K562 (cell line): ENCODE results near the gene YOD1. TPM values are rescaled to one million over a fixed set of nuclear protein-coding genes. Genes with fewer than 3 reads are reported as not detected.

Experiments used
- BACH1 ChIP-seq: fragments of 200-800 bp; sonication (Bioruptor generic); IDR thresholded peaks from 2 replicates; pipeline ENCODE4 v1.6.1; 2016; ENCODE audit warnings: missing genetic modification characterization, missing compliant biosample characterization
- CBX8 ChIP-seq: fragments of 200-600 bp; sonication (generic); IDR thresholded peaks from 2 replicates; pipeline ENCODE4 v1.6.1; 2012; ENCODE audit warnings: borderline replicate concordance, mixed run types, low read depth, mild to moderate bottlenecking, moderate library complexity, mixed read lengths, low read length, control low read depth, inconsistent platforms; ENCODE audit not compliant: poor library complexity, severe bottlenecking; ENCODE audit errors: extremely low read depth
- CCNT2 ChIP-seq: IDR thresholded peaks from 2 replicates; pipeline ENCODE4 v1.6.1; 2011; ENCODE audit warnings: borderline replicate concordance, low read depth, mild to moderate bottlenecking, moderate library complexity, mixed read lengths, low read length; ENCODE audit not compliant: insufficient read length; ENCODE audit errors: extremely low read depth
- E2F3 ChIP-seq: fragments of 250-450 bp; sonication (Bioruptor Pico); IDR thresholded peaks from 2 replicates; pipeline ENCODE4 v1.4.0; 2020; ENCODE audit warnings: mild to moderate bottlenecking
- E2F8 ChIP-seq: fragments of 450-650 bp; IDR thresholded peaks from 2 replicates; pipeline ENCODE4 v1.7.1; 2018; ENCODE audit warnings: mild to moderate bottlenecking, low read depth; ENCODE audit not compliant: partially characterized antibody
- ETV6 ChIP-seq, 3 experiments: fragments of 150-350 bp in 1 of 3; sonication (generic) in 1 of 3; formaldehyde crosslinking in 1 of 3; IDR thresholded peaks; 2 replicates each; pipeline versions ENCODE4 v1.6.1 to v1.8.0; 2014 to 2022; ENCODE audit warnings: borderline replicate concordance in 2 of 3, low read depth in 2 of 3, antibody characterized with exemption in 1 of 3, low read length in 1 of 3, mild to moderate bottlenecking in 1 of 3, missing genetic modification reagents in 1 of 3
- FOS ChIP-seq: IDR thresholded peaks from 3 replicates; pipeline ENCODE4 v1.6.1; 2011; ENCODE audit not compliant: insufficient read length; ENCODE audit errors: extremely low read depth
- GABPA ChIP-seq: fragments of 200-800 bp; sonication (Bioruptor generic); conservative IDR thresholded peaks from 2 replicates; pipeline ENCODE4 v1.6.1; 2016; ENCODE audit warnings: low read depth, missing genetic modification characterization, missing compliant biosample characterization
- POLR2AphosphoS2 ChIP-seq: IDR thresholded peaks from 2 replicates; pipeline ENCODE4 v1.6.1; 2012; ENCODE audit warnings: low read length, improper control_type of control experiment
- PTTG1 ChIP-seq: fragments of 450-650 bp; IDR thresholded peaks from 2 replicates; pipeline ENCODE4 v1.6.1; 2016; ENCODE audit warnings: low read depth, mild to moderate bottlenecking, missing genetic modification characterization, missing compliant biosample characterization
- ZNF699 ChIP-seq: fragments of 250-450 bp; sonication (Bioruptor Pico); IDR thresholded peaks from 2 replicates; pipeline ENCODE4 v1.8.0; 2021; ENCODE audit warnings: mild to moderate bottlenecking, moderate library complexity; ENCODE audit not compliant: insufficient replicate concordance
- polyA plus RNA-seq, 8 experiments: library from polyadenylated mRNA; depleted of rRNA in 4 of 8; stranded (reverse) in 5 of 8; unstranded in 3 of 8; fragments of >200 nt; fragmentation: Nextera tagmentation in 2 of 8; fragmentation: Illumina TruSeq in 1 of 8; extraction: Ambion mirVana in 2 of 8; extraction: Trizol in 1 of 8; gene quantifications; 2 replicates each; pipeline versions ENCODE4 v1.2.1 to v1.2.3, GENCODE V29; 2011 to 2014; ENCODE audit warnings: inconsistent platforms in 1 of 8, missing spikeins in 1 of 8
- total RNA-seq, 7 experiments: library from RNA; depleted of rRNA in 6 of 7; stranded (reverse); fragments of >200 nt in 6 of 7; fragmentation: Illumina TruSeq in 2 of 7; extraction: Trizol in 2 of 7; gene quantifications; 2 replicates each; pipeline versions ENCODE4 v1.2.1 to v1.2.3, GENCODE V29; 2011 to 2021; ENCODE audit warnings: low replicate concordance in 1 of 7
- TF ChIP-seq, protein P1 (sequence below), 2 experiments: fragments of 450-650 bp in 1 of 2; sonication (generic) in 1 of 2; formaldehyde crosslinking in 1 of 2; IDR thresholded peaks; 2 replicates each; pipeline versions ENCODE4 v1.7.1 to v1.9.0; 2016 to 2022; ENCODE audit warnings: inconsistent platforms in 1 of 2, mild to moderate bottlenecking in 1 of 2, missing genetic modification reagents in 1 of 2

Gene YOD1
- total and polyA plus RNA-seq, 9 of the 15 experiments (the other 6 are each of a cell fraction or from before 2014, with no cell fraction given): 18.2 to 78.1 (median 46.9) TPM

DNA sequence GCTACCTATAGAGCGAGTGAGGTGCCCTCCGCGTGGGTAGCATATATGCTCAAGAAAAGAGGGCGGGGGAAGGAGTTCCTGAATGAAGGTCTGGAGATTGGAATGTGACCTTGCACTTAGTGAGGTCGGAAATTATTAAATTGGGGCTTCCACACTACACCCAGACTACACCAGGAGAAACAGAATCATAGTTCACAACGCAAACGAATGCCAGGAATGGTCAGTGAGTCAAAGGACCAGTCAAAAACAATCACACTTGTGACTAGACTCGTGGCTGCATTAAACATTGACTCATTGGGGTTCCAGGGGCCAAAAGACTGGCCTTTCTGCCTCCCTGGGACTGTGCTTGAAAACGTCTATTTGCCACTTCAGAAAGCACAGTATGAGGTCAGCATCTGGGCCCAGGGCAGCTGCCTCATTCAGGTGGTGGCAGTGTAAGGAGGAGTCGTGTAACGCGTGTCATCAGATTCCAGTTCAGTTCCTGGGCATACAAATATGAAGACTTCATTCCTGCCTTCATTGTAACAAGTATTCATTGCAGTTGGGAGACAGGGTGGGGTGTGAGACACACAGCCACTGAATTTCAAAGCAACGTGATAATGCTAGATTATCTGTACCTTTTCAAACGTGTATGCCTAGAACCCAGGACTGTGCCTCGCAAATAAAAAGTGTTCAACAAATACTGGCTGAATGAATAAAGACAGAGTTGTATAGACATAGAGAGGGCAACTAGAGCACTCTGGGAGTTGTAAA is at the start of gene YOD1 (continued):
- TF ChIP-seq FOS: no peak
- peak; percentile 57; the same call in 1 of the 2 replicates for TF ChIP-seq BACH1
- no peak for TF ChIP-seq ETV6 (IDR thresholded peaks at IDR 0.05; ENCODE audit: borderline replicate concordance in 1 of 2, low read depth in 2 of 2, low read length in 1 of 2)
- TF ChIP-seq ETV6 (CRISPR knock-in tag; IDR thresholded peaks at IDR 0.05; ENCODE audit: borderline replicate concordance): no peak
- TF ChIP-seq GABPA (tag): peak; percentile 34; the same call in 1 of the 2 replicates
- no peak for TF ChIP-seq PTTG1 (tag)
- TF ChIP-seq E2F3 (CRISPR knock-in tag): peak; percentile 24; the same call in 1 of the 2 replicates
- TF ChIP-seq CBX8: no peak
- no peak for TF ChIP-seq ZNF699 (CRISPR knock-in tag)
- no peak for TF ChIP-seq E2F8
- TF ChIP-seq, protein P1, sequence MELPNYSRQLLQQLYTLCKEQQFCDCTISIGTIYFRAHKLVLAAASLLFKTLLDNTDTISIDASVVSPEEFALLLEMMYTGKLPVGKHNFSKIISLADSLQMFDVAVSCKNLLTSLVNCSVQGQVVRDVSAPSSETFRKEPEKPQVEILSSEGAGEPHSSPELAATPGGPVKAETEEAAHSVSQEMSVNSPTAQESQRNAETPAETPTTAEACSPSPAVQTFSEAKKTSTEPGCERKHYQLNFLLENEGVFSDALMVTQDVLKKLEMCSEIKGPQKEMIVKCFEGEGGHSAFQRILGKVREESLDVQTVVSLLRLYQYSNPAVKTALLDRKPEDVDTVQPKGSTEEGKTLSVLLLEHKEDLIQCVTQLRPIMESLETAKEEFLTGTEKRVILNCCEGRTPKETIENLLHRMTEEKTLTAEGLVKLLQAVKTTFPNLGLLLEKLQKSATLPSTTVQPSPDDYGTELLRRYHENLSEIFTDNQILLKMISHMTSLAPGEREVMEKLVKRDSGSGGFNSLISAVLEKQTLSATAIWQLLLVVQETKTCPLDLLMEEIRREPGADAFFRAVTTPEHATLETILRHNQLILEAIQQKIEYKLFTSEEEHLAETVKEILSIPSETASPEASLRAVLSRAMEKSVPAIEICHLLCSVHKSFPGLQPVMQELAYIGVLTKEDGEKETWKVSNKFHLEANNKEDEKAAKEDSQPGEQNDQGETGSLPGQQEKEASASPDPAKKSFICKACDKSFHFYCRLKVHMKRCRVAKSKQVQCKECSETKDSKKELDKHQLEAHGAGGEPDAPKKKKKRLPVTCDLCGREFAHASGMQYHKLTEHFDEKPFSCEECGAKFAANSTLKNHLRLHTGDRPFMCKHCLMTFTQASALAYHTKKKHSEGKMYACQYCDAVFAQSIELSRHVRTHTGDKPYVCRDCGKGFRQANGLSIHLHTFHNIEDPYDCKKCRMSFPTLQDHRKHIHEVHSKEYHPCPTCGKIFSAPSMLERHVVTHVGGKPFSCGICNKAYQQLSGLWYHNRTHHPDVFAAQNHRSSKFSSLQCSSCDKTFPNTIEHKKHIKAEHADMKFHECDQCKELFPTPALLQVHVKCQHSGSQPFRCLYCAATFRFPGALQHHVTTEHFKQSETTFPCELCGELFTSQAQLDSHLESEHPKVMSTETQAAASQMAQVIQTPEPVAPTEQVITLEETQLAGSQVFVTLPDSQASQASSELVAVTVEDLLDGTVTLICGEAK (IDR thresholded peaks at IDR 0.05): peak; percentile 44
- TF ChIP-seq, protein P1 (CRISPR knock-in tag; IDR thresholded peaks at IDR 0.05): no peak
- no peak for TF ChIP-seq CCNT2
- no peak for TF ChIP-seq POLR2AphosphoS2
